GM18951 (cell line): ENCODE measurements around the gene ATP13A2.

Experiments used
- POLR2A ChIP-seq: IDR thresholded peaks from 4 replicates; pipeline ENCODE4 v1.6.1; 2011; ENCODE audit warnings: mild to moderate bottlenecking; ENCODE audit not compliant: insufficient read length, insufficient read depth; ENCODE audit errors: extremely low read depth
- in situ Hi-C: fragments of 300-500 bp; cut with MboI; formaldehyde crosslinking; loops from one replicate; pipeline ENCODE4 v1.12.0; 2022; ENCODE audit warnings: low sequenced_read_pairs, mixed read lengths, inconsistent platforms; ENCODE audit not compliant: unreplicated experiment

Gene ATP13A2

GRCh38 chr1:16976966-16977365 lies 34.8 kb downstream of the ATP13A2 start:
- in situ Hi-C loops, result no loop called here

GRCh38 chr1:16975838-16976237 lies 35.9 kb downstream of the ATP13A2 start:
- TF ChIP-seq POLR2A, result no peak
- in situ Hi-C loops, result no loop called here

More at GRCh38 chr1:16976966-16977365, 34.8 kb downstream of the ATP13A2 start:
- no peak for TF ChIP-seq POLR2A

- in situ Hi-C loops, result no loop called here
These were observed 36.5 kb downstream of the ATP13A2 start for GRCh38 chr1:16975211-16975610.

GRCh38 chr1:16973215-16973614 lies 38.5 kb downstream of the ATP13A2 start:
- in situ Hi-C loops, result no loop called here

More at GRCh38 chr1:16975211-16975610, 36.5 kb downstream of the ATP13A2 start:
- no peak for TF ChIP-seq POLR2A

GRCh38 chr1:16972189-16972895 lies 39.4 kb downstream of the ATP13A2 start:
- no peak for TF ChIP-seq POLR2A
- in situ Hi-C loops, result no loop called here

More at GRCh38 chr1:16973215-16973614, 38.5 kb downstream of the ATP13A2 start:
- TF ChIP-seq POLR2A, result no peak

- no peak for TF ChIP-seq POLR2A
- in situ Hi-C loops, result no loop called here
These were observed 40.2 kb downstream of the ATP13A2 start for GRCh38 chr1:16971341-16972188.

- no peak for TF ChIP-seq POLR2A
- in situ Hi-C loops, result no loop called here
These were observed 41.4 kb downstream of the ATP13A2 start for GRCh38 chr1:16970132-16970910.

- in situ Hi-C loops, result no loop called here
- no peak for TF ChIP-seq POLR2A
These were observed 42.1 kb downstream of the ATP13A2 start for GRCh38 chr1:16969651-16970050.

- no peak for TF ChIP-seq POLR2A
- in situ Hi-C loops, result no loop called here
These were observed 42.6 kb downstream of the ATP13A2 start for GRCh38 chr1:16969057-16969611.

GRCh38 chr1:16968372-16968771 lies 43.4 kb downstream of the ATP13A2 start:
- no peak for TF ChIP-seq POLR2A
- in situ Hi-C loops, result no loop called here

GRCh38 chr1:16967962-16968361 lies 43.8 kb downstream of the ATP13A2 start:
- in situ Hi-C loops, result no loop called here

GRCh38 chr1:16967095-16967575 lies 44.6 kb downstream of the ATP13A2 start:
- in situ Hi-C loops, result no loop called here
- no peak for TF ChIP-seq POLR2A

More at GRCh38 chr1:16967962-16968361, 43.8 kb downstream of the ATP13A2 start:
- no peak for TF ChIP-seq POLR2A
